ENCODE data around the gene PCDH15.

DNA sequence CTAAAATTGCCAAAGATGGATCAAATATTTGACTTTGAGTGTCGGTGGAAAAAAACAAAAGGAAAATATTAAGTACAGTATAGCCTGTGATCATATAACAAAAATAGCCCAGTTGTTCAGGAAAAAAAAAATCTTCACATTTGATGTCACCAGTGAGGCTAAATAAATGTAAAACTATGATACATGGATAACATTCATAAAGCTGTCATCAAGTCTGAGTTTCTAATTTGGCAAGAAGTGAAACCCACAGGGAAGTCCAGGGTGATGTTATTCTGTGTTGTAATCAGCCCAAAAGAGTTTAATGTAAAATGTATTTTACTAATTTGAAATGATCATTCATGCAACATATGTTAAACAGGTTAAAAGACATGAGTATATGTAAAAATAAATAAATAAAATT, 908.0 kb downstream of the PCDH15 start:
- TF ChIP-seq CTCF (IDR thresholded peaks at IDR 0.05; ENCODE audit: insufficient read depth, low read length, poor library complexity, severe bottlenecking) = no peak
- TF ChIP-seq EZH2phosphoT487 (conservative IDR thresholded peaks at IDR 0.05; ENCODE audit: low read length) = no peak
